HG03108 (cell line): ENCODE results near the gene GNA14.
"Not testable (repeated sequence)": the region's sequence is repeated elsewhere in the genome, so short reads cannot be mapped to it uniquely, and the experiment has no call there.

Source experiments
- ATAC-seq: cut with Tn5 transposase; IDR thresholded peaks from one replicate; pipeline ENCODE4 v1.9.1; 2021; ENCODE audit warnings: moderate library complexity; ENCODE audit not compliant: unreplicated experiment

GNA14 gene

DNA sequence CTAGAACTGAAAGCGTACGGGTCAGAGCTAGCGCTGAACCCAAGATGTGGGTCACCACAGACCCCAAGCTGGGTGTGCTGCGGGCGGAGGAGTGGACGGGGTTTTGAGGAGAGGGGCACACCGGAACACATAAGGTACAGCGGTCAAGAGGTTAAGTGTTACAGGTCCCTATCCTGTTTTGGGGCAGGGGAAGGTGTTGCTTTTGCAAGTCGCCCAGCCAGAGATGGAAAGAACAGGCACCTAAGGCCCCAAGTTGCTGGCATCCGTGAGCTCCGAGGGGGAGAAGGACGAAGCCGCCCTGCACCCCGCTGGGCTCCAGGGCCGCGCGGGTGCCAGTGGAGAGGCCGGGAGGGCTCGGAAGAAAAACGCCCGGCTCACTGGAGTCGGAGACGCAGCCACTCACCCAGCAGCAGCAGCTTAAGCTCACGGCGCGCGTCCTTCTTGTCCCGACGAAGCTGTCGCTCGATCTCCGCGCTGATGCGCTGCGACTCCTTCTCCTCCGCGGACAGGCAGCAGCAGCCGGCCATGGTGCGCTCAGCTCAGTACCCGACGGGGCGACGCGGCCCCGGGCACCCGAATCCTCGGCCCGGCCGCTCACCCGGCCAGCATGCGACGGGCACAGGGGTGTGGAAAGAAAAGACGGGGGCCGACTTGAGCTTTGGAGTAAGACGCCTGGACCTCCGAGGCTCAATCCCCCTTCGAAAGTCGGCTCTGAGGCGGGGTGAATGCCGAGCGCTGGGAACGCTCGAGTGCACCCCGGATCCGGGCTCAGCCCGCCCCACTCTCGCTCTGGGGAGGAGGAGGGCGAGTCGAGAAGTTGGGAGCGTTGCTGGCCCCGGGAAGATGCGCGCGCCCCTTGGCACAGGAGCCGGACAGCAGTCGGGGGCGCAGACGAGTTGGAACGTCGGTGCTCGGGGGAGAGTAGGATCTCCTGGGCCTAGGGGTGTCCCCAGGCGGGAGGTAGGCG, 572 bp downstream of the GNA14 start:
- no peak for ATAC-seq

DNA sequence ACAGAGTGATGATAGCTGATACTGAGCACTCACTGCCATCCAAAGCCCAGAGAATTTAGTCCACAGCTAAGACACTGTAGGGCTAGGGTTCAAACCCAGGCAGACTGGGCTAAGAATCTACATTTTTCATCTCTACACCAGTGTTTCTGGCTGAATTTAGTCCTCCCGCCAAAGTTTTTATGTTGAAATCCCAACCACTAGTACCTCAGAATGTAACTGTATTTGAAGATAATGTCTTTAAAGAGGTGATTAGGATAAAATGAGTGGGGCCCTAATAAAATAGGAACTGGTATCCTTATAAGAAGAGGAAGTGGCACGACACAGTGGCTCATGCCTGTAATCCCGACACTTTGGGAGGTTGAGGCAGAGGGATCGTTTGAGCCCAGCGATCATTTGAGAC, 4.3 kb downstream of the GNA14 start:
- no peak for ATAC-seq

DNA sequence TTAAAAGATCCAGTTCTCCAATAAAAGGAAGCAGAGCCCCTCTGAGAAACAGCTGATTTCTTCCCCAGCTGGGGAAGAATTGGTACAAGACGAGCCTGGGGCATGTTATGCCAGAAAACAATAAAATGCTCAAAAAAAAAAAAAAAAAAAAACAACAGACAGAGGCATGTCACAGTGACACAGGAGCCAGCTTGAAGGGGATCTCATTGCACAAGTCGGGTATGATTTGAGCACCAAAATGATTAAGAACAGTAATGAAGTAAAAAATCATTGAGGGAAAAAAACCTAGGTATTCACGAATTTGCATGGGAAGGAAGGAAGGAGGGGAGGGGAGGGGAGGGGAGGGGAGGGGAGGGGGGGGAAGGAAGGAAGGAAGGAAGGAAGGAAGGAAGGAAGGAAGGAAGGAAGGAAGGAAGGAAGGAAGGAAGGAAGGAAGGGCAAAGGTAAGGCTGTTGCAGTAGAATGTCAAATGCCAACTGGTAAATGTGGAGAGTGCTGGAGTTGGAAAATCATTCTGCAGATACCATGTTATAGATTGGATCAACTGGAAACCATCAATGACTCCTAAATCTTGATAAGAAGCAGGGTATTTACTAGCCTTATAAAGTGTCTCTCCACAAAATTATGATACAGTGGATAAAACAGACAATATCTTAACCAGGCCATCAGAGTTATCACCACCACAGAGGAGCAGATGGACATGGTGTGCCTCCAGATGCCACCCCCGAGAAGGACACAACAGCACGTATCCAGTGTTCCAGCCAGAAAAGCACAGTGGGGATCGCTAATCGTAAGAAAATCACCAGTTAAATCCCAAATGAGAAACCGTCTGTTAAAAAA, 7.2 kb downstream of the GNA14 start:
- ATAC-seq = no peak

DNA sequence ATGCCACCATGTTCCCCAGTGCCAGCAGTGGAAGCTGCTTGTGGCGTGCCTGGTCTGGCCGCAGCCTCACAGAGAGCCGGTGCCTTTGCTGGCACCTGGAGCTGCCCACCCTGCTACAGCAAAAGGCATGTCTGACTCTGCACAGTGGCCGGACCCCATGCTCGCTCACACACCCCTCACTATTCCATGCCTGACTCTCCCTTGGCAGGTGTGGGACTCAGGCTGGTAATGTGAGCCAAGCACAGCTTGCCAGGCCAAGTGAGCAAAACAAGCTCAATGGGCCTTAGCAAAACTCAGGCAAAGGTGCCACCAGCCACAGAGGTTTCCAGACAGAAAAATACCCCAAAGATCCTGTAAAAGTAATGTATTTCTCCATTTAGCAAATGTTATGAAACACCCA, 15.5 kb downstream of the GNA14 start:
- ATAC-seq = no peak

DNA sequence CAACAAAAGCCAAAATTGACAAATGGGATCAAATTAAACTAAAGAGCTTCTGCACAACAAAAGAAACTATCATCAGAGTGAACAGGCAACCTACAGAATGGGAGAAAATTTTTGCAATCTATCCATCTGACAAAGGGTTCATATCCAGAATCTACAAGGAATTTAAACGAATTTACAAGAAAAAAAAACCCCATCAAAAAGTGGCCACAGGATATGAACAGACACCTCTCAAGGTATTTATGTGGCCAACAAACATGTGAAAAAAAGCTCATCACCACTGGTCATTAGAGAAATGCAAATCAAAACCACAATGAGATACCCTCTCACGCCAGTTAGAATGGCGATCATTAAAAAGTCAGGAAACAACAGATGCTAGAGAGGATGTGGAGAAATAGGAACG, 19.3 kb downstream of the GNA14 start:
- not testable (repeated sequence) for ATAC-seq

DNA sequence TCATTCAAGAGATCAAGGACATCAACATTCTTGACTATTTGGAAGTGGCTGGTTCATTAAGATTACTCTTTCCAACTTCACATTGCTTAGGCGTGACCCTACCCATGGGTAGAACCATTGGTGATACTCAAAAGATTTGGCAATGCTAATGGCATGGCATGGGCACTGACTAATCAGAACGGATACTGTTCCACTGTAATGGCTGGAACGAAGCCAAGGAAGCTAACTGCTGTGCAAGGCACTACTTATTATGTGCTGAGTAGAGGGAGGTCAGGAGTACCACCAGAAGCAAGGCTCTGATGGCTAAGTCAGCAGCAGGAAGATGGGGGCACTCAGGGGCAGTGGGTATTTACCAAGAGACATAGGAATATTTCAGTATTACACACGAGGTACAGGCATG, 31.9 kb downstream of the GNA14 start:
- ATAC-seq = no peak

GRCh38 chr9:77614645-77615044, 33.5 kb downstream of the GNA14 start:
- ATAC-seq = no peak

- ATAC-seq = no peak
These were observed 41.6 kb downstream of the GNA14 start for GRCh38 chr9:77606526-77606925.

DNA sequence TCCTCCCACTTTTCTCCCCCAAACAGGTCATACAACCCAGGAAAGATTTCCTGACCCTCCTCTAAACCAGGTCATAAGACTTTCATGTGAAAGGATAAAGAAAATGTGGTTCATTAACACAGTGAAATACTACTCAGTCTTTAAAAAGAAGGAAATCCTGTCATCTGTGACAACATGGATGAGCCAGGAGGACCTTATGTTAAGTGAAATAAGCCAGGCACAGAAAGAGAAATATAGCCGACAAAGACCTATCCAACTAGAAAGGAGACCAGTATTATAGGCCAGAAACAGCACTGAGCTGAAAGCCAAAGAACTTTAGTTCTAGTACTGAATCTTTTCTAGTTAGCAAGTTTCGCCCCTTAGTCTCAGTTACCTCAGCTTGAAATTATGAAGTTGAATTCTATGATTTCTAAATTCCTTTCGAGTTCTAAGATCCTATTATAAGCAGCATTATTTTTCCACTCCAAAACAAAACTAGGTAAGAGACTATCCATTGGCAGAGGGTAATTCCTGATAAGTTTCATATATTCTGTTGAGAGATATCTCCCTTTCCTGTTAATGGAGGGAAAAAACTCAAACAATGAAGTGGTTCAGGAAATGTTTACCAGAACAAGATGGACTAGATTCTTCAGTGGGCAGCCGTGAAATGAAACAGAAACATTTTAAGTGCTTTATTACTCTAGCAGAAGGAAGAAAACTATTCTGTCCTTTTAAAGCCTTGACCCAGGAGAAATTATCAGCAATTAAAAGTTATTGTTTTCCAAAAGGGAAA, 42.5 kb downstream of the GNA14 start:
- no peak for ATAC-seq

DNA sequence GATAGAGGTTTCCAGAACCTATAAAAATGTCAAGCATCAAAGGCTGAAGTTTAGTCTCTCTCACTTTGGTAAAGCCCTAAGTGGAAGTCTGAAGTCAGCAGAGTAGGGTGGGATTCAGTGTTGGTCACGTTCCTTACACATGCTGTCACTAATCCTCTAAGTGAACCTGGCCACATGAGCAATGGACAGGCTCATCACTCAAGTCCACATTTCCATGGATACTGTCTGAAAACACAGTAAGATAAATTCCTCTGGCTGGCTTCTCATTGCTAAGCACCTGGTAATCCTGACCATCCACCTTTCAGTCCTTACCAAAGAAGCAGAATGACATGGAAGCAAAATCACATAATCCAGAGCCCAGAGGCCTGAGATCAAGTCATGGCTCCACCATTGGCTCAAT, 43.8 kb downstream of the GNA14 start:
- no peak for ATAC-seq

DNA sequence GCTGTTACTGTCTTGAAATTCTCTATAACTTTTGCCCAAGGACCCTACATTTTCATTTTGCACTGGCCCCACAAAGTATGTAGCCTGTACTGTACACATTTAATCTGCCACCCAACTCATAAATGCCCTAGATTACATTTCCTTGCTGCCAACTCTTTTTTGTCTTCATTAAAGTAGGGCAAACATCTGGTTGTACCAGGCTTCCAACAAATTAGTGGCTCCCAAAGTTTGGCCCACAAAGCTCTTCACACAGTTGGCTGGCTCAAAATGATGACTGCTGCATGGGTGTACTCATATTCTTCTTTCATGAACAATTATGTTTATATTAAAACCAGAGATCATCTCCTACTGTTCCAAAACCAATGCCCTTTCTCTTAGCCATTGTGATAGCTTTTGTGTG, 45.3 kb downstream of the GNA14 start:
- no peak for ATAC-seq

DNA sequence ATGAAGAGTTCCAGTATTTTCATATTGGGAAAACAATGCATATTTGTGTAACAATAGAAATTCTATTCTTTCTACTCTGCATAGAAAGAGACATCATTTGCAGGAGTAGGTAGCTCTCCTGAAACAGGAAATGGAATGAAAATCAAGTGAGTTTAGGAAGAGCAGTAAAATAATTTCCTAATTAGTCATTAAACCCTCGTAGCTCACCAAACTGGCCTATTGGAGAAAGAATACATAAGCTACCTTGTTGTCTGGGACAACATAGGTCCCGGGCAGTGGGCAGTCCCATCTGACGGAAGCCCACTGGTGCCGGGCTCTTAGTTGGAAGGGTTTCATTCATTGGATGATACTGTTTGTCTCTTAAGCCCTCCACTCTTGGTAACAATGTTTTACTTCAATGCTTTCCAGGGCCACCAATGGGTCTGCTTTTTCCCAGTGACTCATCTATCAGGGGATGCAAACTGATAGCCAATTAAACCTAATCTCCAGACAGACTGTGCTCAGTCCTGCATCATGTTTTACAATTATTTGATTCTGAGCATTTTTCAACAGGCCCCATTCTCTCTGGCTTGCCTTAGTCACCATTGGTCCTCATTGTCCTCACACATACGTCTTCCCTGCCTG, 46.5 kb downstream of the GNA14 start:
- ATAC-seq = no peak

- no peak for ATAC-seq
These were observed 47.3 kb downstream of the GNA14 start for GRCh38 chr9:77600810-77601209.

DNA sequence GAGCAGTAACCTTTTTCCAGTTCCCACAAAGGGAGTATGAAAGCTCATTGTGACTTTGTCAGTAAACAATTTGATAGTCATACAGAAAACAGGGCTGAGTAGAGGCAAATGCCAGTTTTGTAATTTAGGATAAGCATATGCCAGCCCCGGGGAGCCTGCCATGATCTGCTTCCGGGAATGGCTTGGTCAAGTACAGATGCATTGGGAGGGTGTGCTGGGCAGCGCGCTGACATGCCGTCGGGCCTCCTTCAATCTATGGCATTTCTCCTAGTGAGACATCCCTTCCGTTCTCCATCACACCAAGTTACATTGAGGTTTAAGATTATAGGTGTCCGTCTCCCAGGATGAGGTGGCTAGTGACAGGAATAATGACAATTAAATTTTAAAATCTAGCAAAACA, 48.6 kb downstream of the GNA14 start:
- no peak for ATAC-seq

- no peak for ATAC-seq
These were observed 49.1 kb downstream of the GNA14 start for GRCh38 chr9:77598991-77599390.

DNA sequence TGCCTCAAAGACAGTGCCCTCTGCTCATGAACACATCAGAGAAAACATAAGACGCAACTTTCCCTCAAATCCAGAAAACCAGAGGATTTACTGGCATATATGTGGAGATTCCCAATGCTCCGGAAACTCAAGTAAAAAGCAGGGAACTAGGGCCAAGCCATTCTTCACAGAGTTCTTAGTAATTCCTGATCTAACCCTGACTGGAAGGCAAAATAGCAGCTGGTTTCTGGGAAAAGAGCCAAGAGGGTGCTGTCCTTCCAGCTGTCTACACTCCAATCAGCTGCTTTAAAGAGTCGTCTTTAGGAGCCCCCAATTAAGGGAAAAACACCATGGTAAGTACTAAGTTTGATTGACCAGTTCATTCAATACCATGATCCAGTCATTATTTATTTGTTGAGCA, 49.6 kb downstream of the GNA14 start:
- ATAC-seq = no peak

GRCh38 chr9:77597057-77597456, 51.1 kb downstream of the GNA14 start:
- no peak for ATAC-seq

DNA sequence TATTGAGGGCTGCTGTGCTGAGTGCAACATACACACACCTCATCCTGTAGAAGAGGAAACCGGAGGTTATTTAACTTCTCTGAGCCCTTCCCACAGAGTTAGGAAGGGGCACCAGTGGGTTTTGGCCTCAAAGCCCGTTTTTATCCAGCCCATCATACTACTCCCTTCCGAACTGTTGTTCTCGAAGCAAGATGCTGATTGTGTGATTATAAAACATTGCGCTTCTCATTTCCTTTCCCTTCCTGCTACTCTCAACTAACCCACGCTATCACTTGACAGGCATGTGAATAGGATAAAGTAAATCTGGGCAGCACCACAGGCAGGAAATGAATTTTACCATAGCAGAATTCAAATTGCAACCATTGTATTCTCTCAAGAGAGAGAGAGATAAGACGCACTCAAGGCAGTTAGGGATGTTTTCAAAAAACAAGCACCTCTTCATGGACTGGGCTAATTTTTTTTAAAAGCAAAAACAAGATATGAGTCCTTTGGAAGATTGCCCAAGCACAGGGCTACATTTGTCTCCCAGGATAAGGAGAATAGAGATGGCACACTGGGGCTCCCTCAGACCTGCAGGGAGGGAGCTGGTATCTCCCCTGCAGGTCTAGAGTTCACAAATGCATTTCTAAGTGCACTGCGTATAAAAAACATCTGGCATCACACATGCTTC, 52.6 kb downstream of the GNA14 start:
- ATAC-seq = no peak

DNA sequence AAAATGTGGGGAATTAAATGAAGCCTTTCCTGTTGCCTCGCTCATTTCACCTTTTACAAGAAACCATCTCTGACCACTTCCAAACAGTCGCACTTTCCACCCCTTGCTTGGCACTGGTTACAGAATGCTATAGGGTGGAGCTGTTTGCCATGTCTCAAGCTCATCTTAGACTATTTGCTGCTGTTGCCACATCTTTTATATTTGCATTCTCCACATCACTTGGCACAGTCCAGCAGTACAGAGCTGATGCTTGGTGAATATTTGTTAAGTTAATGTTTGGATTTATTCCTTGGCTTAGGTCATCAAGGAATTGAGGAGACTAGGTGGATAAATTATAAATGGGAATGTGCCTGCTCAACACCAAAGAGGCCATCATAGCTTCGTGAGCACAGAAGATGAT, 53.2 kb downstream of the GNA14 start:
- ATAC-seq = no peak

DNA sequence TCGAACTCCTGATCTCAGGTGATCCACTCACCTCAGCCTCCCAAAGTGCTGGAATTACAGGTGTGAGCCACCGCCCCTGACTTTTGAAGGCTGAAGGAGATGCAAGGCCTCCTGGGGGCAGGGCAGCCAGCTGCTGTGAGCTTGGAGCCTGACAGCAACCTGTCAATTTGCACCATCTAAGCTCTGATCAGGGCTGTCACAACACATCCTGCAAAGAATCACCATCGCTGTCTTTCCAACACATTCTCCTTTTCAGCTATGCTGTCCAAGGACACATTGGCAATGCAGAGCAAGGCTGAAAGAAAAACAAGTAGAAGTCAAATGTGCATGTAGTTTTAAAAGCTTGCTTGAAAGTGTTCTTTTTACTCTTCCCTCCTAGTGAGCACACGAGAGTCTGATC, 54.6 kb downstream of the GNA14 start:
- ATAC-seq = no peak
